ENCODE data around the gene ASCC1. TPM values are rescaled to one million over a fixed set of nuclear protein-coding genes. Genes with fewer than 3 reads are reported as not detected.
"Not testable (repeated sequence)": the region's sequence is repeated elsewhere in the genome, so short reads cannot be mapped to it uniquely, and the experiment has no call there.

Gene ASCC1
- total and polyA plus RNA-seq, 9 donors, result 21.6 to 53.9 (median 31.1) TPM

- no peak for DNase-seq
- no peak for TF ChIP-seq CTCF (IDR thresholded peaks at IDR 0.05)
- TF ChIP-seq POLR2A (IDR thresholded peaks at IDR 0.05), result no peak
- no peak for TF ChIP-seq EP300 (IDR thresholded peaks at IDR 0.05)
- intact Hi-C loops (cut with DNase I), result no loop called here
- no peaks in the 10 kb centered on the region for H3K9me3 ChIP-seq
- H3K27me3 ChIP-seq, result no peaks in the 10 kb centered on the region
- no peaks in the 10 kb centered on the region for H3K4me1 ChIP-seq (ENCODE audit: insufficient read depth)
- H3K27ac ChIP-seq, result no peak overlapping the region
- H3K4me3 ChIP-seq, result no peak overlapping the region
- 86 to 94% (median 93%) methylated on average over 1 of the region's 1 CpG for WGBS, 3 donors
- no peaks in the 10 kb centered on the region for H3K36me3 ChIP-seq
These were observed 53.1 kb downstream of the ASCC1 start for GRCh38 chr10:72162978-72163377.

GRCh38 chr10:72158176-72158575 is 57.9 kb downstream of the ASCC1 start:
- no peaks in the 10 kb centered on the region for H3K9me3 ChIP-seq
- intact Hi-C loops (cut with DNase I), result no loop called here

GRCh38 chr10:72156223-72156622 is 59.9 kb downstream of the ASCC1 start:
- TF ChIP-seq EP300 (IDR thresholded peaks at IDR 0.05) (no peak), POLR2A (IDR thresholded peaks at IDR 0.05) (no peak), CTCF (IDR thresholded peaks at IDR 0.05) (no peak)
- Histone ChIP-seq H3K27me3 (no peaks in the 10 kb centered on the region), H3K9me3 (no peaks in the 10 kb centered on the region), H3K36me3 (no peaks in the 10 kb centered on the region), H3K27ac (no peak overlapping the region), H3K4me3 (no peak overlapping the region), H3K4me1 (ENCODE audit: insufficient read depth) (no peaks in the 10 kb centered on the region)
- no peak for DNase-seq
- intact Hi-C loops (cut with DNase I), result no loop called here
- WGBS, 3 donors, result 95 to 97% (median 96%) methylated on average over 10 of the region's 10 CpGs

More at GRCh38 chr10:72158176-72158575, 57.9 kb downstream of the ASCC1 start:
- no peak overlapping the region for H3K4me3 ChIP-seq
- H3K27ac ChIP-seq, result no peak overlapping the region
- no peaks in the 10 kb centered on the region for H3K4me1 ChIP-seq (ENCODE audit: insufficient read depth)
- H3K36me3 ChIP-seq, result no peaks in the 10 kb centered on the region
- no peak for TF ChIP-seq POLR2A (IDR thresholded peaks at IDR 0.05)
- TF ChIP-seq EP300 (IDR thresholded peaks at IDR 0.05), result no peak
- no peaks in the 10 kb centered on the region for H3K27me3 ChIP-seq
- no peak for DNase-seq
- 93 to 96% (median 96%) methylated on average over 9 of the region's 9 CpGs for WGBS, 3 donors

GRCh38 chr10:72152286-72152685 is 63.8 kb downstream of the ASCC1 start:
- no peak overlapping the region for H3K4me3 ChIP-seq
- H3K27me3 ChIP-seq, result no peaks in the 10 kb centered on the region
- 95 to 96% (median 96%) methylated on average over 7 of the region's 7 CpGs for WGBS, 3 donors
- no peaks in the 10 kb centered on the region for H3K9me3 ChIP-seq
- TF ChIP-seq EP300 (IDR thresholded peaks at IDR 0.05), result no peak
- no peak for TF ChIP-seq CTCF (IDR thresholded peaks at IDR 0.05)
- no peak for TF ChIP-seq POLR2A (IDR thresholded peaks at IDR 0.05)
- no peaks in the 10 kb centered on the region for H3K36me3 ChIP-seq
- intact Hi-C loops (cut with DNase I), result no loop called here
- no peak for DNase-seq
- H3K27ac ChIP-seq, result no peak overlapping the region
- no peaks in the 10 kb centered on the region for H3K4me1 ChIP-seq (ENCODE audit: insufficient read depth)

- H3K36me3 ChIP-seq; intact Hi-C loops (cut with DNase I); DNase-seq; H3K27ac ChIP-seq; H3K9me3 ChIP-seq; H3K4me3 ChIP-seq; H3K4me1 ChIP-seq (ENCODE audit: insufficient read depth); H3K27me3 ChIP-seq: not testable (repeated sequence)
- 97% methylated on average over 5 to 6 of the region's 6 CpGs for WGBS, 3 donors
These were observed 65.2 kb downstream of the ASCC1 start for GRCh38 chr10:72150746-72151478.

GRCh38 chr10:72147324-72147584 is 68.8 kb downstream of the ASCC1 start:
- intact Hi-C loops (cut with DNase I); H3K36me3 ChIP-seq; H3K27ac ChIP-seq; H3K9me3 ChIP-seq; H3K4me3 ChIP-seq; H3K4me1 ChIP-seq (ENCODE audit: insufficient read depth); H3K27me3 ChIP-seq; DNase-seq: not testable (repeated sequence)
- 92 to 99% (median 96%) methylated on average over 4 of the region's 4 CpGs for WGBS, 3 donors
